GM12875 (cell line): Measurements from ENCODE around the gene TAF4B.
"Not testable (repeated sequence)": the region's sequence is repeated elsewhere in the genome, so short reads cannot be mapped to it uniquely, and the experiment has no call there.

Experiments
- H3K4me3 ChIP-seq: one replicate; pipeline ENCODE4 v1.5.1; 2011; ENCODE audit warnings: low read depth, low read length, control low read depth
- CTCF ChIP-seq: IDR thresholded peaks from 2 replicates; pipeline ENCODE4 v1.5.1; 2011; ENCODE audit warnings: low read depth, mild to moderate bottlenecking, control low read depth, inconsistent platforms, low read length, moderate library complexity, borderline replicate concordance; ENCODE audit not compliant: insufficient read depth

The TAF4B gene

DNA sequence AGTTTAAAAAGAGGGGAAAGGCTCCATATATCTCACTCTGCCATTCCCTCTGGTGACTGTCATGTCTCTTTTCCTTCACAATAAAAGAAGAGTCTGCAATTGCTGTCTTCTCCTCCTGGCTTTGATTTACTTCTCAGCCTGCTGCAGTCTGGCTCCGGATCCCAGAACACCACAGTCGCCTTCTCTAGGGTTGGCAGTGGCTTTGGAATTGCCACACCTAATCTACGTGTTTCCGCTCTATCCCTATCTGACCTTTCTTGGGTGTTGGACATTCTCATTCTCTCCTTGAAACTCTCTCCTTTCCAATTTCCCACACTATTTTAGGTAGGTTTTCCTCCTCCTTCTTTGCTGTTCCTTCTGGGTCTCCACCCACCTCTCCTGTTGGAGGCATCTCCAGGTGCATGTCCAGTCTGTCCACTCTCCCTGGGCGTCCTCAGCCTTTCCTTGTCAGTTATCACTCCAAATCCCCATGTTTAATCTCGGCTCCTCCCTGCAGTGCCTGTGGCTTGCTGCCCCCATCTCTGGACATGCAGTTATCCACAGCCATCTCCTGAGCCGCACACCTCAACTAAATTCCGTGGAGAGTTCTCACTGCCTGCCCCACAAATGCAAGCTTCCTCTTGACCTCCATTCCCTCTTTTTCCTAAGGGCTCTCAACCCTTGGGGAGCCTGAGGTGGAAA lies 209.3 kb downstream of the TAF4B start:
- H3K4me3 ChIP-seq: no peak overlapping the region
- no peak for TF ChIP-seq CTCF

GRCh38 chr18:26436176-26437051 lies 210.2 kb downstream of the TAF4B start:
- TF ChIP-seq CTCF: no peak
- no peak overlapping the region for H3K4me3 ChIP-seq

GRCh38 chr18:26437634-26438033 lies 211.4 kb downstream of the TAF4B start:
- not testable (repeated sequence) for H3K4me3 ChIP-seq

DNA sequence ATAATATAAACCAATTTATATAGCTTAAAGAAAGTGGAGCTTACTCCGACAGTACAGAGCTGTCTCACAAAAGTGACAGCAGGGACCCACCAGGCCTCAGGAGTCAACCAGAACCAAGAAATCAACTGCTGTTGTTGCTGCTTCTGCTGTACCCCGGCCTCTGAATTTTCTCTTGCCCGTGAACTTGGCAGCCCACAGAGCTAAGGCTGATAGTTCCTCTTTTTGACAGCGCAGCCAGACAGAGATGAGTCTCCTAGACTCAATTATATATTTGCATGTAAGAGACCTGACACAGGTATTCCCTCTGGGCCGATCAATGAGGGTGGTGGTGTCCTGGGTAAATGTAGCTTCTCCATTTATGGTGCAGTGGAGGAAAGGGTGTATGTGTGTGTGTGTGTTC lies 212.7 kb downstream of the TAF4B start:
- H3K4me3 ChIP-seq: no peak overlapping the region
- no peak for TF ChIP-seq CTCF

GRCh38 chr18:26439537-26439936 lies 213.3 kb downstream of the TAF4B start:
- no peak for TF ChIP-seq CTCF
- H3K4me3 ChIP-seq: no peak overlapping the region

DNA sequence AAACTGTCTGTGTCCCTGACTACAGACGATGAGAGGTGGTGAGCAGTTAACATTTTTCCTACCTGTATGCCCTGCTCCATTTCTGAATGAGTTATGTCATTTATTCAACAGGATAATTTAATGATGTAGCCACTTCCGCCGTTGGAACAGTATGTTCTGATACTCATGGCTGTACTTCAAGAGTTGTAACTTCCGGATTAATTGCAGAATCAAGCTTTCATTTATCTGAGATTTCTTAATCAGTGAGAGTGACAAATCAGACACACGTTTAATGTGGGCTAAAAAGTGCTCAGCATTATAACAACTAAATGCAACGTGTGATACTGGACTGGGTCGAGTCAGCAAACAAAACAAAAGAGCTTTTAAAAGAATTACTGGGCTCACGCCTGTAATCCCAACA lies 214.4 kb downstream of the TAF4B start:
- no peak for TF ChIP-seq CTCF
- H3K4me3 ChIP-seq: no peak overlapping the region
